GM21723 (cell line): ENCODE data around the gene FRMD3.
"Not testable (repeated sequence)": the region's sequence is repeated elsewhere in the genome, so short reads cannot be mapped to it uniquely, and the experiment has no call there.

Source experiments
- ATAC-seq: cut with Tn5 transposase; IDR thresholded peaks from one replicate; pipeline ENCODE4 v1.9.1; 2021; ENCODE audit warnings: mild to moderate bottlenecking, moderate library complexity; ENCODE audit not compliant: unreplicated experiment

The FRMD3 gene

GRCh38 chr9:83396813-83397212, 141.4 kb downstream of the FRMD3 start:
- ATAC-seq, result no peak

GRCh38 chr9:83396342-83396741, 141.9 kb downstream of the FRMD3 start:
- ATAC-seq, result no peak

- no peak for ATAC-seq
These were observed 146.0 kb downstream of the FRMD3 start for GRCh38 chr9:83392228-83392627.

GRCh38 chr9:83388346-83388745, 149.9 kb downstream of the FRMD3 start:
- no peak for ATAC-seq

- no peak for ATAC-seq
These were observed 150.6 kb downstream of the FRMD3 start for GRCh38 chr9:83387401-83388185.

- ATAC-seq, result no peak
These were observed 152.9 kb downstream of the FRMD3 start for GRCh38 chr9:83385317-83385716.

- ATAC-seq, result no peak
These were observed 154.0 kb downstream of the FRMD3 start for GRCh38 chr9:83384214-83384613.

- no peak for ATAC-seq
These were observed 155.2 kb downstream of the FRMD3 start for GRCh38 chr9:83383034-83383433.

GRCh38 chr9:83382421-83382820, 155.8 kb downstream of the FRMD3 start:
- no peak for ATAC-seq

GRCh38 chr9:83379045-83379444, 159.2 kb downstream of the FRMD3 start:
- no peak for ATAC-seq

- no peak for ATAC-seq
These were observed 165.2 kb downstream of the FRMD3 start for GRCh38 chr9:83372957-83373356.

GRCh38 chr9:83367326-83367725, 170.9 kb downstream of the FRMD3 start:
- ATAC-seq, result no peak

GRCh38 chr9:83362341-83362995, 175.7 kb downstream of the FRMD3 start:
- no peak for ATAC-seq

- no peak for ATAC-seq
These were observed 179.2 kb downstream of the FRMD3 start for GRCh38 chr9:83359039-83359438.

GRCh38 chr9:83358493-83358892, 179.7 kb downstream of the FRMD3 start:
- ATAC-seq, result not testable (repeated sequence)

- ATAC-seq, result no peak
These were observed 182.5 kb downstream of the FRMD3 start for GRCh38 chr9:83355729-83356151.

GRCh38 chr9:83355024-83355444, 183.2 kb downstream of the FRMD3 start:
- ATAC-seq, result no peak

- ATAC-seq, result no peak
These were observed 189.2 kb downstream of the FRMD3 start for GRCh38 chr9:83349031-83349430.

GRCh38 chr9:83346655-83347420, 191.4 kb downstream of the FRMD3 start:
- no peak for ATAC-seq

GRCh38 chr9:83343366-83343999, 194.7 kb downstream of the FRMD3 start:
- ATAC-seq, result no peak

- no peak for ATAC-seq
These were observed 195.5 kb downstream of the FRMD3 start for GRCh38 chr9:83342731-83343130.
